Measurements from ENCODE around the gene SSMEM1.
"Not testable (repeated sequence)": the region's sequence is repeated elsewhere in the genome, so short reads cannot be mapped to it uniquely, and the experiment has no call there.

SSMEM1 gene, protein sequence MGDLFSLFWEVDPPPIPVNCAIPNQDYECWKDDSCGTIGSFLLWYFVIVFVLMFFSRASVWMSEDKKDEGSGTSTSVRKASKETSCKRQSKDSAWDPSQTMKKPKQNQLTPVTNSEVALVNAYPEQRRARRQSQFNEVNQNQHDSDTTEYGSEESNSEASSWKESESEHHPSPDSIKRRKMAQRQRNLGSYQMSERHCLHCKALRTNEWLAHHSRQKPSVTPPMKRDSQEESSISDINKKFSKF

DNA sequence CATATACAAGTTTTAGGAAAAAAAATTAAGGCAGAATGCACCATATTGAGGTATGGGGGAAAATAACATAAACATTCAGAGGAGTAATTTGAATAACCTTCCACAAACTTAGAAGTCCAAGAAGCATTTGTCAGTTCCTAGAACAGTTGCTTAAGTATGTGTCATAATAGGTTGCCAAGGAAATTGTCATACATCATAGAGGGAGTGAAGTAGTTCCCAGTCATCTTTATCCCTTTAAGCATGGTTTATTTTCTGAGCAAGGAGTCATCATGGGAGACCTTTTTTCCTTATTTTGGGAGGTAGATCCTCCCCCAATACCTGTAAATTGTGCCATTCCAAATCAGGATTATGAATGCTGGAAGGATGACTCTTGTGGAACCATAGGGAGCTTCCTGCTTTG, at the start of gene SSMEM1:
Gene SSMEM1, plus strand, starts transcription at position 219 of the 400 bp plus-strand sequence. Its CDS starts 51 bp downstream, at position 270.
- DNase-seq (ENCODE audit: low read depth) = peak; percentile 80

DNA sequence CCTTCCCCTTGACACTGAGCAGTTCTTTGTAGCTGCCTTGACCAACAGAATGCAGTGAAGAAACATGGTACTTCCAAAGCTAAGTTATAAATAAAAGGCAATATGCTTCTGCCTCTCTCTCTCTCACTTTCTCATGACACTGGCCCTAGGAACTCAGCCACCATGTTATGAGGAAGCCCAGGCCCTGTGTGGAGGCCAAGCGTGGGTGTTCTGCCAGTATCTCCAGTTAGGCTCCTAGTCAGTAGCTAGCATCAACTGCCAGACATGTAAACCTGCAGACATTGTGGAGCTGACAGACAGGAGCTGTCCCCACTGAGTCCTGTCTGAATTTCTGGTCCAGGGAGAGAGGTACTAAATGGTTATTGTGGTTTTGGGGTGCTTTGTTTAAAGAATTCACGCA, 47.6 kb upstream of the SSMEM1 start:
- no peak for DNase-seq (ENCODE audit: low read depth)

DNA sequence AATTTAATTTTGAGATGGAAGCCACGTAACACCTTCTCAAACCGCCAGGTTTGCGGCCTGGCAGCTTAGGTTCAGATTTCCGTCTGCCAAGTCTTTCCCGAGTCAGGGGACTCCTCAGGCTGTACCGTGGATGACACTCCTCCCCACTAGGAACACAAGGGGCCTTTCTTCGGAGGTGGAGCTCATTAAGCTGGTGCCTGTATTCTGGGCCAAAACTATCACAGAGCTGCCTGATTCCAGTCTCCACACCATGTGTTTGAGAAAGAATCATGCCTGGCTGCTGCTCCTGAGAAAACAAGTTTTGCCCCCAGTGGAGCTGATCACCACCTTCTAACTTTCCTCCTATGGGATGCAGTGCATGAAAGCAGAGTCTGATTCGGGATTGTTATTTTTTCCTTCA, 47.2 kb upstream of the SSMEM1 start:
- no peak for DNase-seq (ENCODE audit: low read depth)

DNA sequence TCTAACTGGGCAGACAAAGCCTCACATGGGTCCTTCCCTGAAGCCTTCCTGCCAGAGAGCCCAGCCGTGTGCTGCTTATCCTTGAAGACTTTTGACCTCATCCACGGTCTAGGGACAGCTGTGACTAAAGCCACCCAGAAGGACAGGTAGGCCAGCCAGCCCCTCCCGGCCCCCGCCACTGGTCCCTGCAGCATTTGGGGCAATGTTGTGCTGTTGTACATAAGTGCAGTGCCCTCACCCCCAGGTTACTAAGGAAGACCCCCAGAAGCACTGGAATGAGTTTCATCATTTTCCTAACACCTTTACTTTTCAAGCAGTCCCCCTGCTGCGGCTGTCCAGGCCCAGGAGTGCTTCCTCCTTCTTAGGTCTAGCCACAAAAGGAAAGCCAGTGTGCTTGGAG, 45.5 kb upstream of the SSMEM1 start:
- DNase-seq (ENCODE audit: low read depth) = no peak

DNA sequence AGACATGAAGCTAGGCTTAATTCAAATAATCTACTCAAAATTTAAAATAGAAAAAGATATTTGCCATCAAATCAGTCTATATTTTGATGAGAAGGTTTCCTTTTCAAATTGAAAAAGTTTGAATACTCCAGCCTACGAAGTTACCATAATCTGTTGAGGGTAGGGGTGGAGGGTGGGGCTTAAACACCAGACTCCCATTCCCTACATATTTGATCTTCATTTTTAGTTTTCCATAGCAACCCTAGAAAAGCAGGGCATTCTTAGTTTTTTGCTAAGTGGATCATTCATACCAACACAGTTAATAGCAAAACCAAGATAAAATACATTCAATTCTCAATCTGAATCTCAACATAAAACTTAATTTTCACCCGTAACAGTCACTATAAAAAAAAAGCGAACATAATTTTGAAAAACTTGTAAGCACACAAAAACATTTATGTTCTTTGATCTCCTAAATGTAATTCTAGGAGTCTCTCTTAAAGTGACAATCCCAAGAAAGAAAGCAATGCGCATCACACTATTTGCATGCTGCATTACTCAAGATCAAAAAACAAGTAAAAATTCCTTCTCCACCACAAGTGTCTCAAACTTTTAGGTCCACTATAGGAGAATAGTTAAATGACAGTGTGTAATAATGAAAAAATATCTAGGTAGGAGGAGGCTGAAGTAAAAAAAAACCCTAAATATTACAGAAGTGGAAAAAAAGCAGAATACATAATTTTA, 33.3 kb upstream of the SSMEM1 start:
- no peak for DNase-seq (ENCODE audit: low read depth)

DNA sequence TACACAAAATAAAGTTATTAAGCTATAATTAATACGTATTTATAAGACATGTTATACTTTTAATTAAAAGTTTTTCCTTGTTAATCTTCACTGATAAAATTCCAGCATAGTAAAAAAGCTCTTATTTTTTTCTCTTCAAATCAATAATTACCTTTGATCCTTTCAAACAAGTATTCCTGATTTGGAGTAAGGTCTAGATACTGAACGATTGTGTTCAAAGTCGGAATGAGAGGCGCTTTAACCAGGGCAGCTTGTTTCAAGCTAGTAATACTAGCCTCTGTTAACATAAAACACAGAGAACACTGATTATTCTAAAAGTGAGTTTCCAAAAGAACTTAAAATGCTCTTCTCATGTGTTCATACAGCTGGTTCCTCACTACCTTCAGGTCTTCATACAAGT, 29.4 kb upstream of the SSMEM1 start:
- no peak for DNase-seq (ENCODE audit: low read depth)

DNA sequence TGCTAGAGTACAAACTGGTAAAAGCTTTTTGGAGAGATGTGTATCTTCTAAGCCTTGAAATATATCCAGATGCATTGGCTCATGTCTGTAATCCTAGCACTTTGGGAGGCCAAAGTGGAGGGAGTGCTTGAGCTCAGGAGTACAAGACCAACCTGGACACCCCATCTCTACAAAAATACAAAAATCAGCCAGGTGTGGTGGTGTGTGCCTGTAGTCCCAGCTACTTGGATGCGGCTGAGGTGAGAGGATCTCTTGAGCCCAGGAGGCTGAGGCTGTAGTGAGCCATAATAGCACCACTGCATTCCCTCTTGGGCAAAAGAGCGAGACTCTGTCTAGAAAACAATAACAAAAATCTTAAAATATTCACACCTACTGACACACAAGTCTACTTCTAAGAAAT, 28.0 kb upstream of the SSMEM1 start:
- no peak for DNase-seq (ENCODE audit: low read depth)

DNA sequence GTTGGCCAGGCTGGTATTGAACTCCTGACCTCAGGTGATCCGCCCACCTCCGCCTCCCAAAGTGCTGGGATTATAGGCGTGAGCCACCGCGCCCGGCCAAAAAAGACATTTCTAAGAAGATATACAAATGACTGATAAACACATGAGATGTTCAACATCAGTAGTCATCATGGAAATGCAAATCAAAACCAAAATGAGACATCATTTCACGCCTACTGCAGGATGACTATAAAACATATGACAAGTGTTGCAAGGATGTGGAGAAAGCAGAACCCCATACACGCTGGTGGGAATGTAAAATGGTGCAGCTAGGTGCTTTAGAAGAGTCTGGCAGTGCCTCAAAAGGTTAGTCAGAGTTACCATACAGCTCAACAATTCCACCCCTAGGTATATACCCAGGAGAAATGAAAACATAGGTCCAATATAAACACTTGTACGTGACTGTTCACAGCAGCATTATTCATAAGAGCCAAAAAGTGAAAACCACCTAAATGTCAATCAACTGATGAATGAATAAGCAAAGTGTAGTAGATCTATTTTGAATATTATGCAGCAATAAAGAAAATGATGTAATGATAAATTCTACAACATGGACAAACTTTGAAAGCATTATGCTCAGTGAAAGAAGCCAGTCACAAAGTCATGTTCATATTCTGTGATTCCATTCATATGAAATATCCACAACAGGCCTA, 26.9 kb upstream of the SSMEM1 start:
- no peak for DNase-seq (ENCODE audit: low read depth)

DNA sequence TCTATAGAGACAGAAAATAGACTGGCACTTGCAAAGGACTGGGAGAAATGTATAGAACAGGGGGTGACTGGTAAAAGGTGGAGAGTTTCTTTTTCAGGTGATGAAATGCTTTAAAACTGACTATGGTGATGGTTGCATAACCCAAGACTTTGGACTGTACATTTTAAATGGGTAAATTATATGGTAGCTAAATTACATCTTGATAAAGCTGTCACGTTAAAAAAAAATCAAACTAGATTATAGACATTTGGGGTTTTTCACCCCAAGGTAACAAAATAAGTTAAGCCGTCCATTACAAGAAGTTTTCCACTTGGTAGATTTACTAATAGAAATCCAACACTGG, 26.4 kb upstream of the SSMEM1 start:
- DNase-seq (ENCODE audit: low read depth) = no peak

DNA sequence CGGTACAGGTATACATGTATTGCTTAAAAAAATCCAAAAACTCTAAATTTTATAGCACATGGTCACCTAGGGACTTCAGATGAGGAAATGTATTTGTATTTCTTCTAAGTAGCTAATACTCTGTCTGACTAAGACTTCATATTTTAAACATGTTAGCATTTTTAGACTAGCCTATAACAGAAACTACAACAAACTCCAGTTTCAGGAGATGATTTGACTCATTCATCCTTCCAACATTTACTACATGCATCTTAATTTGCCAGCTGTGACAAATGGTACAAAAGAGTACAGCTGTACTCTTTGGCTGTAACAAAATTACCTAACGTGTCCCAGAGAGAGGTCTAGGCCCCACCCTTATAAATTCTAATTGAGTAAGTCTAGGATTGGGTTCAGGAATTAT, 24.7 kb upstream of the SSMEM1 start:
- DNase-seq (ENCODE audit: low read depth) = no peak

DNA sequence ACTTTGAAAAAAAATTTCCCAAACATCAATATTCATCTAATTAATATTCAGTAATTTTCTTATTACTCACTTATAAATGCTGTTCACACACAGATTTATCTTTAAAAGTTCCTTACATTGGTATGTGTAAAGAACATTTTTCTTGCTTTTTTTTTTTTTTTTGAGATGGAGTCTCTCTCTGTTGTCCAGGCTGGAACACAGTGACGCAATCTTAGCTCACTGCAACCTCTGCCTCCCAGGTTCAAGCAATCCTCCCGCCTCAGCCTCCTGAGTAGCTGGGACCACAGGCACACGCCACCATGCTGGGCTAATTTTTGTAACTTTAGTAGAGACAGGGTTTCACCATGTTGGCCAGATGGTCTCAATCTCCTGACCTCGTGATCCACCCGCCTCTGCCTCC, 23.3 kb upstream of the SSMEM1 start:
- DNase-seq (ENCODE audit: low read depth) = not testable (repeated sequence)

DNA sequence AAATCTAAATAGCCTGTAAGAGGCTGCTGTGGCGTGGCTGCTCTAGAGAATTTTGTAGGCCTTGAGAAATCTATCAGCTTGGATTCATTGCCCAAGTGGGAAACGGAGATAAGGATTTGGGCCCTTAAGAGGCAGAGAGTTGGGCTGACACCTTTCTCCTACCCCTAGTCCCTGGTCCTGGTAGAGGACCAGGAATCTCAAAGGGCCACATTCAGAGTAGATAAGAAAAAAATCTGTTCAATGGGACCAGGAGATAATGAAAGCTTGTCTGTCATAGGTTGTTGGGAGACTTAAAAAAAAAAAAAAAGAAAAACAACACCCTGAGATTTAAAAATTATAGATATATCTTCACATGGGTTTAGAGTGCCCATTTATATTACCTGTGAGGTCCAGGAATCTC, 20.3 kb upstream of the SSMEM1 start:
- DNase-seq (ENCODE audit: low read depth) = no peak

DNA sequence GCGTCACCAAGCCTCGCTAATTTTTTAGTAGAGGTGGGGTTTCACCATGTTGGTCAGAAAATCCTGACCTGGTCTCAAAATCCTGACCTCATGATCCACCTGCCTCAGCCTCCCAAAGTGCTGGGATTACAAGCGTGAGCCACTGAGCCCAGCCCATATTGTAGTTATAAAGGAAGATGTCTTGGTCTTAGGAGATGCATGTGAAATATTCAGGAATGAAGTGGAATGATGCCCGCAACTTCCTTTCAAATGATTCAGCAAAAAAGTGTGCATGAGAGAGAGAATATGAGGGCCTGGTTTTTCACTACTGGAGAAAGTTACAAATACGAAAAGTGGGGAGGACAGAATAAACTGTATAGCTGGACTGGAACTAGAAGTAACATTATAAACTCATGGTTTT, 18.3 kb upstream of the SSMEM1 start:
- DNase-seq (ENCODE audit: low read depth) = peak; percentile 58

DNA sequence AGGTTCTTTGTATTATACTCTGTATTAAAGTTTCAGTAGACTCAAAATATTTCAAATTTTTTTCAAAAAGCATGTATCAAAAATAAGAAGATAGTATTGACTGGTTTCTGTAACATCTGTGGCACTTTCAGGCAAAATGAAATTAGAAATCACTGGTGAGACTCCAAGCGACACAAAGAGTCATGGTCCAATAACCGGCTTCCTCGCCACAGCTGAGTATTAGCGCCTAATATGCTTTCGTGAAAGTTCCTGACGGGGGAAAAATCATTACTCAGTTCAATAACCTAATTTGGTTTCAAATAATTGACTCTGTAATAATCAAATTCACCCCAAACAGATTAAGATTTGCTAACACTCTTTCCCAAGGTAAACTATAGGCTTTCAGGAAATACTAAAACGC, 15.9 kb upstream of the SSMEM1 start:
- no peak for DNase-seq (ENCODE audit: low read depth)

DNA sequence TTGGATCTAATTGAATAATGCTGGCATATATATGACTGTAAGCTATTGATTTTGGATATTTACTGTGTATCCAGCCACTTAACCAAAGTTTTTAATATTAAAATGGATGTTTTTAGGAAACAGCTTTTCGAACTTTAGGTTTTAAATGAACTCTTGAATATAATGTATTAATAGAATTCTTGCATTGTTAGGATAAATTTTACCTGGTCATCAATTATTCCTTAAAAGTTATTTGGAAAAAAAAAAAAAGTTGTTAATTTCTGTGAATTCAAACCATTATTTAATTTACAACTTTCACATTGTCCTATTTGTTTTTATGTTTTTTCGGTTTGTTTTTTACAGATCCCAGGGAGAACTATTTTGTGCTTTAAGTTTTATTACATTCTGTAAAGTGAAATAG, 12.3 kb upstream of the SSMEM1 start:
- no peak for DNase-seq (ENCODE audit: low read depth)

DNA sequence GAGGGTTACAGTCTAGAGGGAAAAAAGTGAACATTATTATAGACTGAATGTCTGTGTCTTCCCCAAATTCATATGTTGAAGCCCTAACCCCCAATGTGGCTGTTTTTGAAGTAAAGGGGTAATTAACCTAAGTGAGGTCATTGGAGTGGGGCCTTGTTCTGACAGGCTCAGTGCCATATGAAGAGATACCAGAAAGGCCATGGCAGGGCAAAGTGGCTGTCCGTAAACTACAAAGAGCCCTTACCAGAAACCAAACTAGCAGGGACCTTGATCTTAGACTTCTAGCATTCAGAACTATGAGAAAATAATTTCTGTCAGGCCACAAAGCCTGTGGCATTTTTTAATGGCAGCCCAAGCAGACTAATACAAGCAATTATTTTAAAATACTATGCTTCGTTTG, 11.2 kb upstream of the SSMEM1 start:
- DNase-seq (ENCODE audit: low read depth) = no peak

DNA sequence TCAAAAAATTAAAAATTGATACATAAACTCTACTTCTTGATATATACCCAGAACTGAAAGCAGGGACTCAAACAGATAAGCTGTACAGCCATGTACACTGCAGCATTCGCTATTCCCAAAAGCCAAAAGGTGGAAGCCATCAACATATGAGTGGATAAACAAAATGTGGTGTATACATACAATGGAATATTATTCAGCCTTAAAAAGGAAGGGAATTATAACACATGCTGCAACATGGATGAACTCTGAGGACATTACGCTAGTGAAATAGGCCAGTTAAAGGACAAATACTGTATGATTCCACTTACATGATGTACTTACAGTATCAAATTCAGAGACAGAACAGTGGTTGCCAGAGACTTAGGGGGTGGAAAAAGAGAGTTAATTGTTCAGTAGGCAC, 10.6 kb upstream of the SSMEM1 start:
- no peak for DNase-seq (ENCODE audit: low read depth)

DNA sequence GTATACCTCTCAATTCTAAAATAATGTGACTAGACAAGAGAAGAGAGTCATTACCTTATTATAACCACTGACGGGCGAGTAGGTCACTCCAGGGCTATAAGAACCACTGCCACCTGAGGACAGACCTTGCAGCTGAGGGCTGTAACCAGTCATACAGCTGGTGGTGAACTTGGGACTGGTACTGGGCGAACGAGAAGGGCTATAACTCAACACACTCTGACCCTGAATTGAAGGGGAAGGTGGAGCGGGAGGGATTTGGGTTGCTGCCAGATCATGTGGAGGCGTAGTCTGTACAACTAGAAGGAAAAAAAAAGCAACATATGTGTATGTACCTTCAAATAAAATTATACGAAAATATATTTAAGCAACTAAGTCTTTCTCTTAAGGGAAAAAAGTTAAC, 5.9 kb upstream of the SSMEM1 start:
- DNase-seq (ENCODE audit: low read depth) = no peak

DNA sequence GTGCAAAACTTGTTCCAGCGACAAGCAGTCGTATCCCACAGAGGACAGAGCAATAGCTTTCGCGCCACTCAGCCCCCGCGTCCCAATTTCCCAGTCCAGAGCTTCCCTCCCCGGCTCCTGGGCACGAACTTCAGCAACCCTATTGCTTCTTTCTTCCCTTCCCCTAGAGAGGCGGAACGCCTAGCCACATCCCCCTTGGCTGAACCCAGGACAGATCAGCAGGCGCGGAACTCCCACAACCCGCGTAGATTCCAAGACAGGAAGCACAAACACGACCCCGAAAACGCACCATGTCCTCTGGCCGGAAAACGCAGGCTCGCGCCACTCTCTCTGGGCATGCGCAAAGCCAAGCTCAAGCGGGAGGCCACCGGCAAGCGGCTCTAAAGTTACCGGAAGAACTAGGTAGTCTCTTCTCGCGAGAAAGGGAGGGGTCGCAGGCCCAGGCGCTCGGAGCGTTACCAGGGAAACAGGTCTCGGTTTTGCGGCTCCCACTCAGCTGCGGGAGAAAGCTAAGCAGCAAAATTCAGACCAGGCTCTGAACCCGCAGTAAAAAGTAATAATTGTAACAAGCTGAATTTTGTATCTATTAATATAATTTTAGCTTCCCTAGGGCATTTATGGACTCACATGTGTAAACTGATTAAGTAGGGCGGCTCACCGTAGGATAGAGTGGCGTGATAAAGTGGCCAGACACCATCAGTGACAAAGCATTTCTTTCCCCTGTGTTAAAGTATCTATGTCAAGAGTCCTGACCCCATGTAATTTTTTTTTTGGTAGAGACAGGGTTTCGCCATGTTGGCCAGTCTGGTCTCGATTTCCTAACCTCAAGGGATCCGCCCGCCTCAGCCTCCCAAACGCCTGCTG, 2.3 kb upstream of the SSMEM1 start, which contains the start of gene TMEM209:
Gene TMEM209, minus strand, starts transcription at position 323 of the 864 bp plus-strand sequence. Its CDS starts 31 bp downstream, at position 292.
- peak; percentile 96 for DNase-seq (ENCODE audit: low read depth)

DNA sequence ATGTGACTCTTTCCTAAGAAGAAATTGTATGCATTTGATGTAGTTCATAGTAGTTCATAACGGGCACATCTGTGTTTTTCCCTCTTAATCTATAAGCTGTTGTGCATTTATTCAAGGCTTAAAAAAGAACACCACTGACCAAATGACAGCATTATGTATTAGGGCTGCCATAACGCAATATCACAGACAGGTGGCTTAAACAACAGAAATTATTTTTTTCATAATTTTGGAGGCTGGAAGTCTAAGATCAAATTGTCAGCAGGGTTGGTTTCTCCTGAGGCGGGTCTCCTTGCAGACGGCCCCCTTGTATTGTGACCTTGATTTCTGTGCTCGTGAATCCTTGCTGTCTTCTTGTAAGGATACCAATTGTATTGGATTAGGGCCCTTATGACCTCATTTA, 627 bp upstream of the SSMEM1 start:
- DNase-seq (ENCODE audit: low read depth) = no peak

DNA sequence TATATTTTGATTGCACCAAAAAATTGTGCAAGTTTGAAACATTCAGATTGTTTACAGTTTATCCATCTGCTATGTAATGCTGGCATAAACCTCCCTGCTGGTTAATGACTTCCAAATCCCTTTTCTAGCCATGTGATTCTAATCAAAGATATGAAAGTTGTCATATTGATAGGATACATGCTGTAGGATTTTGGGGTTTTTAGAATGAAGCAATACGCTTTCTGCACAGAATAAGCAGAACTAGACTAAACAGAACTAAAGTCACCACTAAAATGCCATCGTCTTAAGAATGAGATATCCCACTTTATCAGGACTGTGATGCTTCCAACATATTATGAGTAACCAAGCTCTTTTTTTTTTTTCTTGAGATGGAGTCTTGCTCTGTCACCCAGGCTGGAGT, 856 bp downstream of the SSMEM1 start:
- peak; percentile 77 for DNase-seq (ENCODE audit: low read depth)

DNA sequence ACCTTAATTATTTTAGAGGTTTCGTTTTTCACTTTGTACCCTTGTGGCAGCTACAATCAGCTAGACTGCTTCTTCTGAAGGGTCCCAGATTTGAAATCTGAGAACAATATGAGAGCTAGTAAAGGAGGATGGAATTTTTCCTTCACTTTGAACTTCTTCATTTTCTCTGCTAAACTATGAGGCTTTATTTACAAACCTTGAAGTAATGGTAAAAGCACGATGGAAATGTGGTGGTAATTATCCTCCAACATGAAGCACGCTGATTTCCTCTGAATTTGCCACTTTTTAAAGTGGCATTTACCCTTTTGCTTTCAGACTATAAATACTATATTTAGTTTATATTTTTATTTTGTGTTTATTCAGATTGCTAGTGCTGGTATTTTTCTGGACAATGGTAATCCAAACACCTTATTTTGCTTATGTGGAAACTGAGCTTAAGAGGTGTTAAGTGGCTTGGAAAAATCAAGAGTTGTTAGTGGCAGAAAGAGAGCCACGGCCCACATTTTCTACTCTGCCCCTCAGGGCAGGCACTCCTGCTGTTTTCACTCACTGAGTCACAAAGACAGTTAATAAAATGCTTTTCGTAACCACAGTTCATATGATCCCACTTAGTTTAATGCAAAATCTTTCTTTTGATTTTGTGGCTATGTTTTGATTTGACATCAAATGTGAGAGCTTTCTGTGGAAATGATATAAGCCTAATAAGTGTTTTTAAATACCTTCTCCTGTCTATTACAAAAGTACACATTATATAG, 2.7 kb downstream of the SSMEM1 start:
- peak; percentile 39 for DNase-seq (ENCODE audit: low read depth)
